SJCRH30 (cell line): Measurements from ENCODE around the gene MALSU1. TPM values are rescaled to one million over a fixed set of nuclear protein-coding genes. Genes with fewer than 3 reads are reported as not detected.
A peak's percentile ranks its signal among the peaks of the same experiment; 100 is the strongest.

ENCODE experiments used
- DNase-seq, 2 experiments: peaks; one replicate each; pipeline ENCODE4 v3.0.0-alpha.2; 2015 to 2020
- H3K27ac ChIP-seq: fragments of 250-450 bp; sonication (Bioruptor Pico); 2 replicates; pipeline ENCODE4 v1.5.1; 2020; ENCODE audit warnings: mild to moderate bottlenecking, moderate library complexity
- H3K27me3 ChIP-seq: fragments of 250-450 bp; sonication (Bioruptor Pico); 2 replicates; pipeline ENCODE4 v1.5.1; 2020; ENCODE audit warnings: mild to moderate bottlenecking, moderate library complexity
- H3K36me3 ChIP-seq: fragments of 250-450 bp; sonication (Bioruptor Pico); 2 replicates; pipeline ENCODE4 v1.5.1; 2020; ENCODE audit warnings: mild to moderate bottlenecking, moderate library complexity
- H3K4me1 ChIP-seq: fragments of 250-450 bp; sonication (Bioruptor Pico); 2 replicates; pipeline ENCODE4 v1.5.1; 2020; ENCODE audit warnings: mild to moderate bottlenecking, moderate library complexity
- H3K4me3 ChIP-seq: fragments of 250-450 bp; sonication (Bioruptor Pico); 2 replicates; pipeline ENCODE4 v1.5.1; 2020; ENCODE audit warnings: mild to moderate bottlenecking, moderate library complexity
- H3K9me3 ChIP-seq: fragments of 250-450 bp; sonication (Bioruptor Pico); replicated peaks from 2 replicates; pipeline ENCODE4 v1.5.1; 2020; ENCODE audit warnings: mild to moderate bottlenecking, moderate library complexity
- total RNA-seq: library from RNA; depleted of rRNA; stranded (reverse); fragments of >200 nt; shearing (Covaris generic); gene quantifications from 2 replicates; pipeline ENCODE4 v1.2.3, GENCODE V29; 2014; rRNA removed

Gene MALSU1
- total RNA-seq = 86.7 and 89.2 TPM in 2 replicates

DNA sequence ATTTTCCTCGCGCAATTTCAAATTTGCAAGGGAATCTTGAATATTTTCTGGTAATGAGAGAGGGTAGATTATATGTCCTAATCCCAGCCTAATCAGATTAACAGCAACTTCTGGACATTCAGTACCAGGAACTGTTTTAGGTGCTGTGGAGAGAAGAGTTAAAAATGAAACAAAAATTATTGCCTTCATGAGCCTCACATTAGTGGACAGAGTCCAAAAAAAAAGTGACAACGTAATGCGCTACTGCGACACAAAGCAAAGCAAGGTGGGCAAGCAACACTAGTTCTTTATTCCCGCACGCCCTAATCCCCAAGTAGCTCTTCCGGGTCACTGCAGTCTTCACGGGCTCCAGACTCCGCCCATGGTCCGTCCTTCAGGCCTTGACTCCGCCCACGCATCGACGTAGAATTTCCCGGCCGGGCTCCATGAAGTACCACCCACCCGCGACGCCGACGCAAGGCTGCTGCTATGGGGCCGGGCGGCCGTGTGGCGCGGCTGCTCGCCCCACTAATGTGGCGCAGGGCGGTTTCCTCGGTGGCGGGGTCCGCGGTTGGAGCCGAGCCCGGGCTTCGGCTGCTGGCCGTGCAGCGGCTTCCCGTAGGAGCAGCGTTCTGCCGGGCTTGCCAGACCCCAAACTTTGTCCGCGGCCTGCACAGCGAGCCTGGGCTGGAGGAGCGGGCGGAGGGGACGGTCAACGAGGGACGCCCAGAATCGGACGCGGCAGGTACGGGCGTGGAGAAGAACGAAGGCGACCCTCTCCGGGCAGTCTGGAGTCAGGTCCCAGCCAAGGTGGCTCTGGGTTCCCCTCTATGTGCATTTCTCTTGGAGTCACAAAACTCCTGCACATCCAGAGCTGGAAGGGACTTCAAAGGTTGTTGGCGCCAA, at the start of gene MALSU1:
Gene MALSU1 (plus strand): TSS at position 455 of the 885 bp plus-strand sequence. CDS start 14 bp downstream, at position 469.
- peak within 1 kb of the TSS; percentile 90 for H3K4me3 ChIP-seq
- H3K27ac ChIP-seq = peak within 1 kb of the TSS; percentile 59
- peaks cover 12% of the 10 kb centered on the region for H3K4me1 ChIP-seq
- H3K36me3 ChIP-seq = peaks cover 12% of the 10 kb centered on the region
- no peaks in the 10 kb centered on the region for H3K27me3 ChIP-seq
- peak; percentile 97 to 99 for DNase-seq
- H3K9me3 ChIP-seq = no peaks in the 10 kb centered on the region

GRCh38 chr7:23249486-23249885, 49.7 kb upstream of the MALSU1 start:
- no peak for DNase-seq
- Histone ChIP-seq H3K4me3 (no peak overlapping the region), H3K27ac (no peak overlapping the region), H3K4me1 (peaks cover 10% of the 10 kb centered on the region), H3K9me3 (peaks cover 8% of the 10 kb centered on the region; the same call in 1 of the 2 replicates), H3K27me3 (no peaks in the 10 kb centered on the region), H3K36me3 (no peaks in the 10 kb centered on the region)

DNA sequence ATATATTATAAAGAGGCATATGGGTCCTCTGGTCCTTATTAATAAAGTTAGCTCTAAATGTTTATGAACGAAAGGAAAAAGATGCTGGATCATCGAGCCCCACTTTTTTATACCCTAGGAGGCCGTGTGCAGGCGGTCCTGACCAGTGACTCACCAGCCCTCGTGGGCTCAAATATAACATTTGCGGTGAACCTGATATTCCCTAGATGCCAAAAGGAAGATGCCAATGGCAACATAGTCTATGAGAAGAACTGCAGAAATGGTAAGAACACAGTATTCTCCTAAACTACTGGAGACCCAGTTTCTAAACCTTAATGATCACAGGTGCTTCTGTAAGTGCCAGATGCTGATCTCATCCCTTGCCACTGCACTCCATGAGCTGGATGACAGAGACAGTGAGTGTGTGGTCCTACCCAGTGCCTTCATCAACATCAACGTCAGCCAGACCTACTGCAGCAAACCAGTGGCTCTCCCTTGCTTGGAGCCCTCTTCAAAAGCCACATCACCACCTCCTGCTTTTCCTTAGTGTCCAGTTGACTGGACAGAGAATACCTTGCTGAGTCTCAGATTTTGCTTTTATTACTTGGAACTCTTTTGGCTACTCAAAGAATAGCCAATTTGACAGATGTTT, 45.0 kb upstream of the MALSU1 start:
- DNase-seq = peak; percentile 18 to 56
- Histone ChIP-seq H3K4me1 (peaks cover 15% of the 10 kb centered on the region), H3K4me3 (no peak overlapping the region), H3K9me3 (peaks cover 8% of the 10 kb centered on the region; the same call in 1 of the 2 replicates), H3K27ac (no peak overlapping the region), H3K27me3 (no peaks in the 10 kb centered on the region), H3K36me3 (no peaks in the 10 kb centered on the region)

- H3K27me3 ChIP-seq = no peaks in the 10 kb centered on the region
Measured at GRCh38 chr7:23256731-23257130, 42.4 kb upstream of the MALSU1 start.

GRCh38 chr7:23260371-23260770, 38.8 kb upstream of the MALSU1 start:
- Histone ChIP-seq H3K27ac (no peak overlapping the region), H3K4me3 (no peak overlapping the region), H3K36me3 (no peaks in the 10 kb centered on the region), H3K9me3 (no peaks in the 10 kb centered on the region), H3K27me3 (no peaks in the 10 kb centered on the region; the same call in 1 of the 2 replicates), H3K4me1 (peaks cover 3% of the 10 kb centered on the region; the same call in 1 of the 2 replicates)
- DNase-seq = no peak

More at GRCh38 chr7:23256731-23257130, 42.4 kb upstream of the MALSU1 start:
- Histone ChIP-seq H3K36me3 (no peaks in the 10 kb centered on the region), H3K27ac (no peak overlapping the region), H3K4me1 (peaks cover 15% of the 10 kb centered on the region), H3K4me3 (no peak overlapping the region), H3K9me3 (0 out of 2 replicates have a peak, but pooled peaks cover under 1% of the 10 kb centered on the region)
- DNase-seq = no peak

DNA sequence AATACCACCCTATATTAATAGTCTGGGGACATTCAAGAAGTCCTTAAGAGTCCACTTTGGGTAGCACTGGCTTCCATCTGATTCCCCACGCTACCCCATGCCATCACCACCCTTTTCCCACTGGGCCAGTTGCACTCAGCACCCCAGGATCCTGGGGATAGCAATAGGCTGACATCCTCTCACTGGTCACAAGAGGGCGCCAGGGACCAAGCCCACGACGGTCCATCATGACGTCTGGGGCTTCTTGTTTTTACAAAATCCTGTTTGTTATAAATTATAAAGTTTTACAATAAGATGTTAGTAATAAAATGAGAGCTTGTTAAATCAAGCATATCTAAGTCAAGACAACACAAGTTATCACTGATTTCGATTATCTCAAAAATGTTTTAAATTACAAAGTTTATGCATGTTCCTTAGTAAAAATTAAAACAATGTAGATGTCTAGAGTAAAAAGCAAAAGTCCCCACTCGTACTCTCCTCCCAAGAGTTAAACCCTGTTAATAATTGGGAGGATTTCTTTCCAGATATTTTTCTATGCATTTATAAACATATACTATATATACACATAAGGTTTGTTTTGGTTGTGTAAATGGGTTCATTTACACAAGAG, 37.2 kb upstream of the MALSU1 start:
- DNase-seq = peak; percentile 65 to 88
- Histone ChIP-seq H3K36me3 (no peaks in the 10 kb centered on the region), H3K27me3 (no peaks in the 10 kb centered on the region; the same call in 1 of the 2 replicates), H3K9me3 (no peaks in the 10 kb centered on the region), H3K4me1 (peaks cover 3% of the 10 kb centered on the region; the same call in 1 of the 2 replicates), H3K27ac (no peak overlapping the region), H3K4me3 (no peak overlapping the region)

GRCh38 chr7:23264916-23265458, 34.2 kb upstream of the MALSU1 start:
- Histone ChIP-seq H3K27me3 (peaks cover 3% of the 10 kb centered on the region; the same call in 1 of the 2 replicates), H3K4me3 (no peak overlapping the region), H3K27ac (no peak overlapping the region), H3K9me3 (no peaks in the 10 kb centered on the region), H3K4me1 (no peaks in the 10 kb centered on the region), H3K36me3 (no peaks in the 10 kb centered on the region)
- DNase-seq = no peak

DNA sequence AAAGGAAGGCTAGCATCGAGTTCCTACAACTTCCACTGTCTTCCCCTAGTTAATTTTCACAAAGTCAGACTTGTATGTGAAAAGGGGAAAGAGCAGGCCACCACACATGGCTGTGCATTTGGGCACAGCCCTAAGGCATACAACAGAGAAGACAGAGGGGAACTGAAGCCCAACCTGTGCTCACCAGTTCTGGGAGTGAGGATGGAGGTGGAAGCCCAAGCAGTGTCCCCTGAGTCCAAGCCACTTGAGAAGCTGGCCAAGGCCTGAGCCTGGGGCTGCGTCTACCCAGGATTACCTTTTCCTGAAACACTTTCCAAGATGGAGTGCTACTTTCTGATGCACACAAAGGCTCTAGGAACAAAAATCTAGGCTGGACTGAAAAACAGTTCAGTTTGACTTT, 32.2 kb upstream of the MALSU1 start:
- DNase-seq = no peak

DNA sequence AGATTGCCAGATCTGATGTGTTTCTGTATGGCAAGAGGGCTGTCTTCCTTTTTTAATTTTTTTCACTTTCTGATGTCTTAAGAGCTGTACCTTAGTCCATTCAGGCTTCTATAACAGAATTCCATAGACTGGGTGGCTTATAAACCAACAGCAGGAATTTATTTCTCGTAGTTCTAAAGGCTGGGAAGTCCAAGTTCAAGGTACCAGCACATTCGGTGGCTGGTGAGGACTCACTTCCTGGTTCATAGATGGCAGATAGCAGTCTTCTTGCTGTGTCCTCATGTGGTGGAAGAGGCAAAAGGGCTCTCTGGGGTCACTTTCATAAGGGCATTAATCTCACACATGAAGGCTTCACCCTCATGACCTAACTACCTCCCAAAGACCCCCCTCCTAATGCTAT, 31.8 kb upstream of the MALSU1 start:
- Histone ChIP-seq H3K27me3 (peaks cover 3% of the 10 kb centered on the region; the same call in 1 of the 2 replicates), H3K27ac (no peak overlapping the region), H3K4me3 (no peak overlapping the region), H3K36me3 (no peaks in the 10 kb centered on the region), H3K4me1 (no peaks in the 10 kb centered on the region), H3K9me3 (no peaks in the 10 kb centered on the region)
- DNase-seq = no peak

More for the DNA sequence above, 32.2 kb upstream of the MALSU1 start:
- Histone ChIP-seq H3K9me3 (no peaks in the 10 kb centered on the region), H3K4me1 (no peaks in the 10 kb centered on the region), H3K27me3 (peaks cover 3% of the 10 kb centered on the region; the same call in 1 of the 2 replicates), H3K27ac (no peak overlapping the region), H3K4me3 (no peak overlapping the region), H3K36me3 (no peaks in the 10 kb centered on the region)

- H3K36me3 ChIP-seq = no peaks in the 10 kb centered on the region
- H3K27ac ChIP-seq = no peak overlapping the region
- DNase-seq = no peak
- H3K27me3 ChIP-seq = peaks cover 3% of the 10 kb centered on the region; the same call in 1 of the 2 replicates
- H3K9me3 ChIP-seq = no peaks in the 10 kb centered on the region
- no peaks in the 10 kb centered on the region for H3K4me1 ChIP-seq
- no peak overlapping the region for H3K4me3 ChIP-seq
Measured at GRCh38 chr7:23268167-23268566, 31.0 kb upstream of the MALSU1 start.

DNA sequence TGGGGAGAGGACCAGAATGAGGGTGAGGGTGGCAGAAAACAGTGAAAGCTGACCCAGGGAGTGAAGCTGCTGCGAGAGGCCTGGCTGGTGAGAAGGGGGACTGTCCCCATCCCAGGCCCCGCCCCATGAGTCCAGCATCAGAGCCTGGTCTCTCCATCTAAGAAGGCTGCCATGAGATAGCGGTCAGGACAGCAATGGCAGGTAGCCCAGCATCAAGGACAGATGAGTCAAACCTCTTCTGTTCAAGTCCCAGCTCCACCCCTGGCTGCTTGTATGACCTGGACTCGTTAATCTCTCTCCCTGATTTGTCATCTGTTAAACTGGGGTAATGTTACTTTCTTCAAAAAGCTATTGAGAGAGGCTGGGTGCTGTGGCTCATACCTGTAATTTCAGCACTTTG, 30.4 kb upstream of the MALSU1 start:
- peaks cover 4% of the 10 kb centered on the region for H3K4me1 ChIP-seq

GRCh38 chr7:23272275-23272674, 26.9 kb upstream of the MALSU1 start:
- Histone ChIP-seq H3K4me3 (no peak overlapping the region), H3K27ac (no peak overlapping the region), H3K4me1 (peaks cover 20% of the 10 kb centered on the region), H3K9me3 (no peaks in the 10 kb centered on the region), H3K36me3 (no peaks in the 10 kb centered on the region), H3K27me3 (no peaks in the 10 kb centered on the region; the same call in 1 of the 2 replicates)
- DNase-seq = no peak

More for the DNA sequence above, 30.4 kb upstream of the MALSU1 start:
- no peak for DNase-seq
- no peak overlapping the region for H3K27ac ChIP-seq
- H3K9me3 ChIP-seq = no peaks in the 10 kb centered on the region
- H3K4me3 ChIP-seq = no peak overlapping the region
- no peaks in the 10 kb centered on the region for H3K36me3 ChIP-seq
- peaks cover 3% of the 10 kb centered on the region; the same call in 1 of the 2 replicates for H3K27me3 ChIP-seq

GRCh38 chr7:23273141-23273599, 26.0 kb upstream of the MALSU1 start:
- DNase-seq = peak; percentile 91 to 95
- Histone ChIP-seq H3K27ac (no peak overlapping the region), H3K4me3 (0 out of 2 replicates have a peak overlapping the region, but pooled peaks have one; percentile 3), H3K4me1 (peaks cover 20% of the 10 kb centered on the region), H3K27me3 (no peaks in the 10 kb centered on the region), H3K36me3 (no peaks in the 10 kb centered on the region), H3K9me3 (no peaks in the 10 kb centered on the region)

DNA sequence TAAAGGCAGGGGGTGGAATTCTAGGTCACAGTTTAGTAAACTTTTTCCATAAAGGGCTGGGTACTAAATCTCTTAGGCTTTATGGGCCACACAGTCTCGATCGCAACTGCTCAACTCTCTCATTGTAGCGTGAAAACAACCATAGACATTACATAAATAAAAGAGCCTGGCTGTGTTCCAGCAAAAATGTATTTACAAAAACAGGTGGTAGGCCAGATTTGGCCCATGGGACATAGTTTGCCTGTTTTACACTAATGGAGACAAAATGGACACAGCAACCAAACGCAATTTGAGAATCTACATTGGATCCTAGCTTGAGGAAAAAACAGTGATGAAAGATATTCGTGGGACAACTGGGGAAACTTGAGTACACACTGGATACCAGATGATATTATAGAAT, 23.2 kb upstream of the MALSU1 start:
- Histone ChIP-seq H3K27me3 (no peaks in the 10 kb centered on the region), H3K36me3 (no peaks in the 10 kb centered on the region), H3K4me1 (peaks cover 20% of the 10 kb centered on the region), H3K4me3 (no peak overlapping the region), H3K9me3 (no peaks in the 10 kb centered on the region), H3K27ac (peak overlapping the region; percentile 18)
- DNase-seq = peak; percentile 84 to 95
